ENCODE results near the gene MLLT3.

The MLLT3 gene

GRCh38 chr9:20646656-20647055 lies 24.4 kb upstream of the MLLT3 start:
- no peak overlapping the region for H3K4me3 ChIP-seq (ENCODE audit: control insufficient read depth, low read depth, low read length)
- no peak for TF ChIP-seq CTCF (conservative IDR thresholded peaks at IDR 0.05; ENCODE audit: control insufficient read depth, insufficient read depth, low read depth, low read length)
- no peak for DNase-seq (ENCODE audit: low read depth)

- H3K4me3 ChIP-seq (ENCODE audit: control insufficient read depth, low read depth, low read length), result no peak overlapping the region
- TF ChIP-seq CTCF (conservative IDR thresholded peaks at IDR 0.05; ENCODE audit: control insufficient read depth, insufficient read depth, low read depth, low read length), result no peak
- DNase-seq (ENCODE audit: low read depth), result no peak
Measured at GRCh38 chr9:20643660-20644059, 21.4 kb upstream of the MLLT3 start.

- H3K4me3 ChIP-seq (ENCODE audit: control insufficient read depth, low read depth, low read length), result no peak overlapping the region
- TF ChIP-seq CTCF (conservative IDR thresholded peaks at IDR 0.05; ENCODE audit: control insufficient read depth, insufficient read depth, low read depth, low read length), result no peak
- DNase-seq (ENCODE audit: low read depth), result no peak
Measured at GRCh38 chr9:20642045-20642444, 19.7 kb upstream of the MLLT3 start.

GRCh38 chr9:20640331-20641187 lies 18.3 kb upstream of the MLLT3 start:
- no peak overlapping the region for H3K4me3 ChIP-seq (ENCODE audit: control insufficient read depth, low read depth, low read length)
- peak; percentile 53 for DNase-seq (ENCODE audit: low read depth)
- TF ChIP-seq CTCF (conservative IDR thresholded peaks at IDR 0.05; ENCODE audit: control insufficient read depth, insufficient read depth, low read depth, low read length), result no peak

GRCh38 chr9:20636888-20637440 lies 14.7 kb upstream of the MLLT3 start:
- H3K4me3 ChIP-seq (ENCODE audit: control insufficient read depth, low read depth, low read length), result no peak overlapping the region
- TF ChIP-seq CTCF (conservative IDR thresholded peaks at IDR 0.05; ENCODE audit: control insufficient read depth, insufficient read depth, low read depth, low read length), result no peak
- DNase-seq (ENCODE audit: low read depth), result no peak

- no peak for DNase-seq (ENCODE audit: low read depth)
- H3K4me3 ChIP-seq (ENCODE audit: control insufficient read depth, low read depth, low read length), result no peak overlapping the region
- no peak for TF ChIP-seq CTCF (conservative IDR thresholded peaks at IDR 0.05; ENCODE audit: control insufficient read depth, insufficient read depth, low read depth, low read length)
Measured at GRCh38 chr9:20634895-20635294, 12.6 kb upstream of the MLLT3 start.

Data from fibroblast of mammary gland (primary cell).